8988T (cell line): ENCODE results near the gene TRIB2.

Source experiments
- DNase-seq: peaks from one replicate; pipeline ENCODE4 v3.0.0; 2011

TRIB2 gene

DNA sequence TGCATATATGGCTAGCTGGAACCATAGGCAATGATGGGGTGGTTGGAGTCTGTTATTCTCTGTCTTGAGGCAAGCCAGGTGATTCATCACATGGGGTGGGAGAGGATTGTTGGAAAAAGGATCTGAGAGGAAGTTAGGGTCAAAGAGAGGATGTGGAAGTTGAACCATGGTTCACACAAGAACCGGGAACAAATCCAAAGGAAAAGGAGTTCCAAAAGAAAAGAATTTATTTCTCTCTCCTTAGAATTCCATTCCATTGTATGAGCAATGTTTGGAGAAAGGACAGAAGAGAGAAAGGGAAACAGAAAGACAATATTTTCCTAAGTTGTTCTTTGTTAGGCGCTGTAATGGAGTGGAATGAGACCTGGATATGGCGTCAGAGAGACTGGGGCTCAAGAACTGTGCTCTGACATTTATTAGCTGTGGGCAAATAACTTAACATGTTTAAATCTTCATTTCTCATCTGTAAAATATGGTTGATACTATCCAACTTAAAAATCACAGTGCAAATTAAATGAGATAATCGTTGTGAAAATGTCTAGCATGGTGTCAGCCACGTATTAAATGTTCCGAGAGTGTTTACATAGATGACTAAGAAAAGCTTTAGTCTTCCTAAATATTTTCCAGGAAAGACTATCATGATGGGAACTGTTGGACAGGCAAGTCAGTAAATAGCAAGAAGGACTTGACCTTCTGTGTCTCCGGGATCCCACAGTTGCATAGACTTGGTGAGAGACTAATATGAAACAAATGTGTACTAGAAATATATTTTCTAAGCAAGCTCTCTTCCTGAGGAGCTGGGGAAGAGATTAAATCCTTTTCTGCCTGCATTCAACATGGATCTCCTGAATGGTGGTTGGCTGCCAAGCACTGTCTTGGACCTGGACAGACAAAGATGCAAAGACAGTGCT is 71.4 kb downstream of the TRIB2 start:
- no peak for DNase-seq

GRCh38 chr2:12791906-12792305 is 75.2 kb downstream of the TRIB2 start:
- DNase-seq = no peak
